PC-3 (cell line): ENCODE measurements around the gene LTB4R2.

Source experiments
- EZH2 ChIP-seq: fragments of 300-600 bp; sonication (generic); IDR thresholded peaks from one replicate; pipeline ENCODE4 v1.6.1; 2017; ENCODE audit warnings: antibody characterized with exemption, mild to moderate bottlenecking, low read length; ENCODE audit not compliant: unreplicated experiment
- TF ChIP-seq, protein P1 (sequence below): fragments of 300-600 bp; sonication (generic); conservative IDR thresholded peaks from 2 replicates; pipeline ENCODE4 v1.5.1; 2017; ENCODE audit warnings: antibody characterized with exemption, low read depth, mild to moderate bottlenecking, low read length

DNA sequence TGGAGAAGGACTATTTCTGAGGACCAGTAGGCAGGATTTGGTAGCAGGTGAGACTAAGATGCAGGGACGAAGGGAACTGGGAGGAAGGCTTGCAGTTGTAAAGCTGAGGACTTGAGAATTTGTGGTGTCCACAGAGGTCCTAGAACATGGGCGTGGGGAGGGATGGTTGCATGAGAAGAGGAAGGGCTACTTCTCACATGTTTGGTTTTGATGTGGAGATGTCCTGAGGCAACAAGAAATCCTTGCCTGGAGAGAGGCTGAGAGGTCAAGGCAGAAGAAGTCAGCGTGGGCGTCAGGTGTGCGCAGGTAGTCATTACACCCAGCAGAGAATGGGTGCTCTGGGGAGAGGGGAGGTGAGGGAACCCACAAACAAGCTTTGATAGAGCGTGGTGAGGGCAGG, 32.9 kb upstream of the LTB4R2 start:
- TF ChIP-seq, protein P1, sequence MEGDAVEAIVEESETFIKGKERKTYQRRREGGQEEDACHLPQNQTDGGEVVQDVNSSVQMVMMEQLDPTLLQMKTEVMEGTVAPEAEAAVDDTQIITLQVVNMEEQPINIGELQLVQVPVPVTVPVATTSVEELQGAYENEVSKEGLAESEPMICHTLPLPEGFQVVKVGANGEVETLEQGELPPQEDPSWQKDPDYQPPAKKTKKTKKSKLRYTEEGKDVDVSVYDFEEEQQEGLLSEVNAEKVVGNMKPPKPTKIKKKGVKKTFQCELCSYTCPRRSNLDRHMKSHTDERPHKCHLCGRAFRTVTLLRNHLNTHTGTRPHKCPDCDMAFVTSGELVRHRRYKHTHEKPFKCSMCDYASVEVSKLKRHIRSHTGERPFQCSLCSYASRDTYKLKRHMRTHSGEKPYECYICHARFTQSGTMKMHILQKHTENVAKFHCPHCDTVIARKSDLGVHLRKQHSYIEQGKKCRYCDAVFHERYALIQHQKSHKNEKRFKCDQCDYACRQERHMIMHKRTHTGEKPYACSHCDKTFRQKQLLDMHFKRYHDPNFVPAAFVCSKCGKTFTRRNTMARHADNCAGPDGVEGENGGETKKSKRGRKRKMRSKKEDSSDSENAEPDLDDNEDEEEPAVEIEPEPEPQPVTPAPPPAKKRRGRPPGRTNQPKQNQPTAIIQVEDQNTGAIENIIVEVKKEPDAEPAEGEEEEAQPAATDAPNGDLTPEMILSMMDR, result no peak
- no peak for TF ChIP-seq EZH2
